GM12875 (cell line): Measurements from ENCODE around the gene NR2E3.

Experiments
- H3K4me3 ChIP-seq: one replicate; pipeline ENCODE4 v1.5.1; 2011; ENCODE audit warnings: low read depth, low read length, control low read depth
- TF ChIP-seq, protein P1 (sequence below): IDR thresholded peaks from 2 replicates; pipeline ENCODE4 v1.5.1; 2011; ENCODE audit warnings: low read depth, mild to moderate bottlenecking, control low read depth, inconsistent platforms, low read length, moderate library complexity, borderline replicate concordance; ENCODE audit not compliant: insufficient read depth

NR2E3 gene

DNA sequence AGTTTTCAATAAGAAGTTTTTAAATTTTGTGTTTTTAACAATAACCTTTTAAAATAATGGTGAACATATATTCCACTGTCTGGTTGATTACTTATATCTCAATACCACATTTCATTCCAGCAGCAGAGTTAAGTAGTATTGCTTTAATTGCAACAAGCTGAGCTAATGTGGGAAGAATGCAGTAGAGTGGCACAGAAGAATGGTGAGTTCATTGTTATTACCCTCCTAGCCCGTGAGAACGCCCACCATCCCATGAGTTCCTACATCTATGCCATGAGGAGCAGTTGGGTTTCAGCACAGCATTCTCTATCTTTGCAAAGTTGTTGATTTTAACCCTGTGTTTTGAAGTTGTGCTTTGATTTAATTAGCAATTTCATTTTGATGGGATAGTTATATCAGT, 17.8 kb upstream of the NR2E3 start:
- TF ChIP-seq, protein P1, sequence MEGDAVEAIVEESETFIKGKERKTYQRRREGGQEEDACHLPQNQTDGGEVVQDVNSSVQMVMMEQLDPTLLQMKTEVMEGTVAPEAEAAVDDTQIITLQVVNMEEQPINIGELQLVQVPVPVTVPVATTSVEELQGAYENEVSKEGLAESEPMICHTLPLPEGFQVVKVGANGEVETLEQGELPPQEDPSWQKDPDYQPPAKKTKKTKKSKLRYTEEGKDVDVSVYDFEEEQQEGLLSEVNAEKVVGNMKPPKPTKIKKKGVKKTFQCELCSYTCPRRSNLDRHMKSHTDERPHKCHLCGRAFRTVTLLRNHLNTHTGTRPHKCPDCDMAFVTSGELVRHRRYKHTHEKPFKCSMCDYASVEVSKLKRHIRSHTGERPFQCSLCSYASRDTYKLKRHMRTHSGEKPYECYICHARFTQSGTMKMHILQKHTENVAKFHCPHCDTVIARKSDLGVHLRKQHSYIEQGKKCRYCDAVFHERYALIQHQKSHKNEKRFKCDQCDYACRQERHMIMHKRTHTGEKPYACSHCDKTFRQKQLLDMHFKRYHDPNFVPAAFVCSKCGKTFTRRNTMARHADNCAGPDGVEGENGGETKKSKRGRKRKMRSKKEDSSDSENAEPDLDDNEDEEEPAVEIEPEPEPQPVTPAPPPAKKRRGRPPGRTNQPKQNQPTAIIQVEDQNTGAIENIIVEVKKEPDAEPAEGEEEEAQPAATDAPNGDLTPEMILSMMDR, result no peak
- H3K4me3 ChIP-seq, result no peak overlapping the region

DNA sequence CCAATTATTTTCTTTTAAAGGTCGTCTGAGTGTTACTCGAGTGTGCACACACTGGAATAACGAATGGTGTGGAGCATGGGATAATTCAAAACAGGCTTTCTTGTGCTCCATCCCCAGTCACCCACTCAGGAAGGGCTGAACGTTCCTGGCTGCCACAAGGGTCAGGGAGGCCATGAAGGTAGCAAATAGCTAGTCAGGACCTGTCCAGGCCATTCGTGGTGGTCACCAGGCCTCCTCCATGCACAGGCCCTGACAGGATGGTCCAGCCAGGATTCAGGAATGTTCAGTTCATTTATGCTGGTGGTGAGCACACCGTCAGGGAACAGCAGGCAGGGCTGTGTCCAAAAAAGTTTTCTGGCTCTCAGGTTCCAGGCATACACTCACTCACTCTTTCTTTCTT, 11.7 kb upstream of the NR2E3 start:
- no peak overlapping the region for H3K4me3 ChIP-seq
- TF ChIP-seq, protein P1, result no peak

DNA sequence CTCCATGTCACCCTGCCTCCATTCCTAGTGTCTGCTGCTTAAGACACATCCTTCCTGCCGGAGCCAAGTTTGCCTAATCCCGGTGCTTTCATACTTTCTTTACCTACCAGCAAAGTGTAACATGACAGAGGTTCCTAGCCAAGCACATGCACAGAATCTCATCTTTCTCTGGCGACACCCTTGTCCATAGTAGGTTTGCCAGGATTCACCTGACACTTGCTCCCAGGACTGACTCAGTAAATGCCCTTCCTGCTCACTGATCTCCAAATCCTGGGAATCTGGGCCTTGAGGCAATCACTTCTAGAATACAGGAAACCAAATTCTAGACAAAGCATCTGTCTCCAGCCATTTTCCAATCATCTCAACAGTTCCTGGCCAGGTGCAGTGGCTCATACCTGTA, 10.2 kb upstream of the NR2E3 start:
- TF ChIP-seq, protein P1, result no peak
- no peak overlapping the region for H3K4me3 ChIP-seq

DNA sequence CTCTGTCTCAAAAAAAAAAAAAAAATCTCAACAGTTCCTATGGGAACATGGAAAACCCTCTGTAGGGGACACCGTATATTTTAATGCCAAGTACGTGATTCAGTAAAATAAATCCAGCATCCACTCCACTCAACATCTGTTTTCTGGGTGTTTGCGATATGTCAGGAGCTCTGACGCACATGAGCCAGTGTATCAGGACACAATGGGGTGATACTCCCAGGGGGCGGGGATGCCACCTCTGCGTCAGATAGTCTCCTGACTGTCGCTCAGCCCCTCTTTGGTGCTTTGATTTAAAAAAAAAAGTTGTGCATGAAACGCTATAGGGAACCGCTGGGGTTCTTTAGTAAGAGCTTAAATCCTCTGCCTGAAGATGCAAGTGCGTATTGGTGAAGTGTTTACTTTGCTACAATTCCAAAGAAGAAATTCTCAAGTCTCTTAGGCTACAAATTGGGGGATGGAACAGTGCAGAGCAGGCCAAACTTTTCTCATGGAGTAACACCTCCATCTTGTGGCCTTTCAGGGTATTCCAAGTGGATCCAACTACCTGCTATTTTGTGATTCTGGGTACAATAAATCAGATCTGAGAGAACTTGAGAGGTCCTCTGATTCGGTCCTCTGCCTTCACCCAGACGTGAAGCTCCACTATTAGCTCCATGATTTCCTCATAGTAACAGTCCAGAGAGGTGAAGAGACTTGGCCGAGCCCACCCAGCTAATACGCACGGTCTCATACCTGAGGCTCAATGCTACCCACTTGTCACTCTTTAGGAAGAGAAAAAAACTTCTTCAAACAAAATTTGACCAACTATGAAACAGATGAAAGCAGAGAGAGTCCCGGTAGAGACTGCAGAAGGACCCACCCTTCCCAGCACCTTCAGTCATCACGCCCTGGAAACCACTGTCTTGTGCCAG, 9.3 kb upstream of the NR2E3 start:
- H3K4me3 ChIP-seq, result no peak overlapping the region
- TF ChIP-seq, protein P1, result peak; percentile 56; the same call in 1 of the 2 replicates

DNA sequence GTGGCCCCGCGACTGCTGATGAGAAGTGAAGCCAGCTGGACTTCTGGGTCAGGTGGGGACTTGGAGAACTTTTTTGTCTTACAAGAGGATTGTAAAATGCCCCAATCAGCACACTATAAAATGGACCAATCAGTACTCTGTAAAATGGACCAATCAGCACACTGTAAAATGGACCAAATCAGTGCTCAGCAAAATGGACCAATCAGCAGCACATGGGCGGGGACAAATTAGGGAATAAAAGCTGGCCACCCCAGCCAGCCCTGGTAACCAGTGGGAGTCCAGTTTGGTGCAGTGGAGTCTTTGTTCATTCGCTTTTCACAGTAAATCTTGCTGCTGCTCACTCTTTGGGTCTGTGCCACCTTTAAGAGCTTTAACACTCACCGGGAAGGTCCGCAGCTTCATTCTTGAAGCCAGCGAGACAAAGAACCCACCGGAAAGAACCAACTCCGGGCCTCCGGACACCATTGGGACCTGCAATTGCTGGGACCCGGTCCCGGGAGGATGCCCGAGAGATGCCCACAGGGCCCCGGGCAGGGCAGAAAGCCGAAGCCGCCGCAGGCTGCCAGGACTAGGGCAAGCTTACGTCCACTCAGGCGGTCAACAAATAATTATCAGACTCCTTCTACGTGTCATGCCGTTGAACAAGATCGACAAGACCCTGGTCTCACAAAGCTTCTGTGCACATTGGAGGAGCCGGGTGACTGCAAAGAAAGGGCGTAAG, 8.3 kb upstream of the NR2E3 start:
- TF ChIP-seq, protein P1, result no peak
- no peak overlapping the region for H3K4me3 ChIP-seq

DNA sequence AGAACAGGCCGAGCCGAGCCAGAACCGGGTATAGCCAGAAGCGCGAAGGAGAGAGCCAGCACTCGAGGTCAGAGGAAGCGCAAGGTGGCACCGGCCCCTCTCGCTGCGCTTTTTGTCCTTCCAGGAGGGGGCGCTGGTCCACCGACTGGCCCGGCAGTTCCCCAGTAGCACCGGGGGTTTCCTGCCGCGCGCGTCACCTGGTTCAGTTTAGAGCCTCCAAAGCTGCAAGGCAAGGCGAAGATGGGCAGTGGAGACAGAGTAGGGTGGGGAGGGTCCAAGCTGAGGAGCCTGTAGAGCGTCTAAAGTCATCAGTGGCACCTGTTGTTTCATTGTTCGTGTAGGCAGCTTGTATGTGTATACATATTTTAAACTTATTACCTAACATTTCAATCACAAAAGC, 7.6 kb upstream of the NR2E3 start:
- TF ChIP-seq, protein P1, result peak; percentile 57
- no peak overlapping the region for H3K4me3 ChIP-seq
